Astrocyte (in vitro differentiated cells and primary cell): Measurements from ENCODE around the gene C1QTNF12. TPM values are rescaled to one million over a fixed set of nuclear protein-coding genes. Genes with fewer than 3 reads are reported as not detected.

ENCODE experiments used
- DNase-seq: peaks from one replicate; pipeline ENCODE4 v3.0.0-alpha.2; 2010; ENCODE audit warnings: low read depth
- FAIRE-seq: peaks from 2 replicates; lab custom pipeline; 2011; peaks lifted over from hg19 to GRCh38; lab: Jason Lieb, UNC
- H2AFZ ChIP-seq: 2 replicates; pipeline ENCODE4 v1.6.0; 2012; ENCODE audit warnings: low read depth, low read length, inconsistent platforms
- H3K27ac ChIP-seq: 2 replicates; pipeline ENCODE4 v1.5.1; 2011; ENCODE audit warnings: low read depth, low read length, inconsistent platforms
- H3K27me3 ChIP-seq: 2 replicates; pipeline ENCODE4 v1.6.0; 2011; ENCODE audit warnings: low read length, inconsistent platforms; ENCODE audit not compliant: insufficient read depth
- H3K36me3 ChIP-seq: 2 replicates; pipeline ENCODE4 v1.5.1; 2011; ENCODE audit warnings: low read length, inconsistent platforms; ENCODE audit not compliant: insufficient read depth
- H3K4me1 ChIP-seq: 2 replicates; pipeline ENCODE4 v1.5.1; 2011; ENCODE audit warnings: low read length, inconsistent platforms; ENCODE audit not compliant: insufficient read depth
- H3K4me2 ChIP-seq: 2 replicates; pipeline ENCODE4 v1.6.0; 2012; ENCODE audit warnings: low read length, inconsistent platforms
- H3K4me3 ChIP-seq: 2 replicates; pipeline ENCODE4 v1.5.1; 2011; ENCODE audit warnings: low read depth, mild to moderate bottlenecking, low read length, inconsistent platforms; ENCODE audit not compliant: insufficient read depth
- H3K79me2 ChIP-seq: 2 replicates; pipeline ENCODE4 v1.6.0; 2012; ENCODE audit warnings: mild to moderate bottlenecking, low read length, inconsistent platforms; ENCODE audit not compliant: insufficient read depth
- H3K9ac ChIP-seq: 2 replicates; pipeline ENCODE4 v1.6.0; 2012; ENCODE audit warnings: mild to moderate bottlenecking, low read length, inconsistent platforms
- H3K9me3 ChIP-seq: 2 replicates; pipeline ENCODE4 v1.5.1; 2012; ENCODE audit warnings: low read depth, mild to moderate bottlenecking, low read length, inconsistent platforms; ENCODE audit not compliant: insufficient read depth
- H4K20me1 ChIP-seq: 2 replicates; pipeline ENCODE4 v1.6.0; 2012; ENCODE audit warnings: low read length, inconsistent platforms; ENCODE audit not compliant: insufficient read depth
- H3K27ac Mint-ChIP-seq: one replicate; pipeline ENCODE4 v1.8.0; 2021; ENCODE audit warnings: mild to moderate bottlenecking, mixed read lengths; ENCODE audit not compliant: unreplicated experiment
- H3K27me3 Mint-ChIP-seq: one replicate; pipeline ENCODE4 v1.8.0; 2021; ENCODE audit warnings: low read depth, mixed read lengths; ENCODE audit not compliant: unreplicated experiment
- H3K36me3 Mint-ChIP-seq: one replicate; pipeline ENCODE4 v1.8.0; 2021; ENCODE audit warnings: low read depth, mixed read lengths; ENCODE audit not compliant: unreplicated experiment
- H3K4me1 Mint-ChIP-seq: one replicate; pipeline ENCODE4 v1.8.0; 2021; ENCODE audit warnings: low read depth, mixed read lengths; ENCODE audit not compliant: unreplicated experiment
- H3K4me3 Mint-ChIP-seq: one replicate; pipeline ENCODE4 v1.8.0; 2021; ENCODE audit warnings: mild to moderate bottlenecking, moderate library complexity, mixed read lengths; ENCODE audit not compliant: unreplicated experiment
- H3K9me3 Mint-ChIP-seq: one replicate; pipeline ENCODE4 v1.8.0; 2021; ENCODE audit warnings: mild to moderate bottlenecking, mixed read lengths; ENCODE audit not compliant: unreplicated experiment
- EZH2 ChIP-seq: IDR thresholded peaks from 2 replicates; pipeline ENCODE4 v1.6.1; 2012; ENCODE audit warnings: mild to moderate bottlenecking, low read length, inconsistent platforms; ENCODE audit not compliant: insufficient read depth
- total RNA-seq: library from RNA; stranded (reverse); gene quantifications from 2 replicates; pipeline ENCODE4 v1.2.1, GENCODE V29; 2021
- TF ChIP-seq, protein P1 (sequence below): IDR thresholded peaks from 2 replicates; pipeline ENCODE4 v1.5.1; 2011; ENCODE audit warnings: low read depth, mild to moderate bottlenecking, inconsistent platforms, low read length, moderate library complexity; ENCODE audit not compliant: insufficient read depth

Gene C1QTNF12
- total RNA-seq, 1 donor from 2014 or later, result 3.9 TPM

DNA sequence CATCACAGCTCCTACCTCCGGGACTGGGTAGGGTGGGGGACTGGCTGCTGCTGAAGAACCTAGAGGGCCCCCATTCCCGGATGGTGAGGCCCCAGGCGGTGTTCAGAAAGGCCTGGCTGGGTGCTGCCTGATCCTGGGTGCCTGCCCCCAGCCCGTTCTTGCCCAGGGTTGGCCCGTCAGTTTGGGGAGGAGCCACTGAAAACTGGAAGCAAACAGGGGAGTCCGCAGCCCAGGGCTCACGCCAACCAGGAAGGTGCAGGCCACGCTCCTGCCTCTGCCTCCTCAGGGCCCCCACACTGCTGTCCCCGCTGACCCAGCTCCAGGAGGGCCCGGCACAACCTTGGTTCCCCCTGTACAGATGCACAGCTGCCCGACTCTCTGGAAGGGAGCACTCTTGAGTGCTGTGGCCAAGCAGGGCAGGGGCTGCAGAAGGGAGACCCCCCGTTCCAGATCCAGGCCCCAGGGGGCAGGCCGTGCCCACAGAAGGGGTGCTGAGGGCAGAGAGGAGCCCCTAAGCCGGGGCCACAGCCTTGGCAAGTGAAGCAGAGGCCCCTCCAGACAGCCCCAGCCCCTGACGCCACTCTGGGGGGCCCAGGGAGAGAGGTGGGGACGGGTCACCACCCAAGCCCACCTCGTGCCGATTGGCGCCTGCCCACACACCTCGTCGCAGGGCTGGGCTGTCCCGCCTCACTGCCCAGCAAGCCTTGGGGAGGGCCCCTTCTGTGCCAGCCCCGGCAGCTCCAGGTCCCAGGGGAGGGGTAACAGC lies 5.5 kb downstream of the C1QTNF12 start:
- Histone ChIP-seq H3K4me2 (no peak overlapping the region), H3K9me3 (no peaks in the 10 kb centered on the region), H3K9ac (no peak overlapping the region), H3K4me1 (no peaks in the 10 kb centered on the region), H4K20me1 (no peaks in the 10 kb centered on the region), H3K27ac (no peak overlapping the region), H3K4me3 (no peak overlapping the region), H3K36me3 (no peaks in the 10 kb centered on the region), H2AFZ (no peak overlapping the region), H3K27me3 (no peaks in the 10 kb centered on the region), H3K79me2 (no peaks in the 10 kb centered on the region)
- H3K36me3 Mint-ChIP-seq, result no peaks in the 10 kb centered on the region
- FAIRE-seq (no peak), DNase-seq (no peak)
- H3K4me1 Mint-ChIP-seq, result no peaks in the 10 kb centered on the region
- H3K27me3 Mint-ChIP-seq, result no peaks in the 10 kb centered on the region
- H3K27ac Mint-ChIP-seq, result no peak overlapping the region
- no peak overlapping the region for H3K4me3 Mint-ChIP-seq
- no peaks in the 10 kb centered on the region for H3K9me3 Mint-ChIP-seq
- TF ChIP-seq, protein P1, sequence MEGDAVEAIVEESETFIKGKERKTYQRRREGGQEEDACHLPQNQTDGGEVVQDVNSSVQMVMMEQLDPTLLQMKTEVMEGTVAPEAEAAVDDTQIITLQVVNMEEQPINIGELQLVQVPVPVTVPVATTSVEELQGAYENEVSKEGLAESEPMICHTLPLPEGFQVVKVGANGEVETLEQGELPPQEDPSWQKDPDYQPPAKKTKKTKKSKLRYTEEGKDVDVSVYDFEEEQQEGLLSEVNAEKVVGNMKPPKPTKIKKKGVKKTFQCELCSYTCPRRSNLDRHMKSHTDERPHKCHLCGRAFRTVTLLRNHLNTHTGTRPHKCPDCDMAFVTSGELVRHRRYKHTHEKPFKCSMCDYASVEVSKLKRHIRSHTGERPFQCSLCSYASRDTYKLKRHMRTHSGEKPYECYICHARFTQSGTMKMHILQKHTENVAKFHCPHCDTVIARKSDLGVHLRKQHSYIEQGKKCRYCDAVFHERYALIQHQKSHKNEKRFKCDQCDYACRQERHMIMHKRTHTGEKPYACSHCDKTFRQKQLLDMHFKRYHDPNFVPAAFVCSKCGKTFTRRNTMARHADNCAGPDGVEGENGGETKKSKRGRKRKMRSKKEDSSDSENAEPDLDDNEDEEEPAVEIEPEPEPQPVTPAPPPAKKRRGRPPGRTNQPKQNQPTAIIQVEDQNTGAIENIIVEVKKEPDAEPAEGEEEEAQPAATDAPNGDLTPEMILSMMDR, result no peak
- no peak for TF ChIP-seq EZH2

DNA sequence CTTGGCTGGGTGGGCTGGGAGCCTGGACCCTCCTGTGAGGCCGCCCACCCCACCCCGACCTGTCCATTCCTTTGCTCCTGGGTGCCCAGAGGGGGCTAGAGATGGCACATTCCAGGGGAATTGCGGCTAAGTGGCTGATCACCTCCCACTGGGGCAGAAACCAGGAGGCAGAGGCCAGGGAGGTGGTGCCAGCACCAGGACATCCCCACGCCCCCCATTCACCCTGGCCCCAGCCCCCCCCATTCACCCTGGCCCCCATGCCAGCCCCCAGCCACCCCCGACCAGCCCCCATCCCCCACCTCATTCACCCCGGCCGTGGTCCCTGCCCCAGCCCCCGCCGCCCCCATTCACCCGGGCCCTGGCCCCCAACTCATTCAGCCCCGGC lies 6.2 kb downstream of the C1QTNF12 start:
- DNase-seq, result no peak
- Histone ChIP-seq H3K4me1 (no peaks in the 10 kb centered on the region), H3K36me3 (no peaks in the 10 kb centered on the region), H3K27ac (no peak overlapping the region), H3K4me3 (no peak overlapping the region), H3K4me2 (no peak overlapping the region), H3K9ac (no peak overlapping the region), H3K79me2 (no peaks in the 10 kb centered on the region), H2AFZ (no peak overlapping the region), H3K27me3 (no peaks in the 10 kb centered on the region), H3K9me3 (no peaks in the 10 kb centered on the region), H4K20me1 (no peaks in the 10 kb centered on the region)
- Mint-ChIP-seq H3K4me1 (no peaks in the 10 kb centered on the region), H3K27ac (no peak overlapping the region), H3K27me3 (no peaks in the 10 kb centered on the region), H3K4me3 (no peak overlapping the region), H3K36me3 (no peaks in the 10 kb centered on the region), H3K9me3 (no peaks in the 10 kb centered on the region)
- no peak for TF ChIP-seq EZH2
- TF ChIP-seq, protein P1, result no peak
- no peak for FAIRE-seq
